HG03135 (cell line): ENCODE results near the gene ZNF350.
"Not testable (repeated sequence)": the region's sequence is repeated elsewhere in the genome, so short reads cannot be mapped to it uniquely, and the experiment has no call there.

Experiments used
- ATAC-seq: cut with Tn5 transposase; IDR thresholded peaks from one replicate; pipeline ENCODE4 v1.9.1; 2021; ENCODE audit warnings: mild to moderate bottlenecking, moderate library complexity; ENCODE audit not compliant: unreplicated experiment

ZNF350 gene

GRCh38 chr19:51975787-51976186, 10.9 kb downstream of the ZNF350 start:
- ATAC-seq = not testable (repeated sequence)

- ATAC-seq = no peak
Measured at GRCh38 chr19:51971624-51972023, 15.0 kb downstream of the ZNF350 start.

- ATAC-seq = no peak
Measured at GRCh38 chr19:51970718-51971117, 15.9 kb downstream of the ZNF350 start.

GRCh38 chr19:51965583-51965982, 21.1 kb downstream of the ZNF350 start:
- ATAC-seq = no peak

- ATAC-seq = not testable (repeated sequence)
Measured at GRCh38 chr19:51960621-51961233, 25.9 kb downstream of the ZNF350 start.

- ATAC-seq = no peak
Measured at GRCh38 chr19:51959791-51960190, 26.8 kb downstream of the ZNF350 start.

- ATAC-seq = not testable (repeated sequence)
Measured at GRCh38 chr19:51957846-51958245, 28.8 kb downstream of the ZNF350 start.

- no peak for ATAC-seq
Measured at GRCh38 chr19:51948975-51949374, 37.7 kb downstream of the ZNF350 start.

GRCh38 chr19:51946602-51947001, 40.0 kb downstream of the ZNF350 start:
- ATAC-seq = no peak

- ATAC-seq = no peak
Measured at GRCh38 chr19:51944798-51945552, 41.7 kb downstream of the ZNF350 start.

GRCh38 chr19:51938936-51939335, 47.7 kb downstream of the ZNF350 start:
- ATAC-seq = no peak

GRCh38 chr19:51931921-51932320, 54.7 kb downstream of the ZNF350 start:
- no peak for ATAC-seq

- ATAC-seq = no peak
Measured at GRCh38 chr19:51927859-51928258, 58.8 kb downstream of the ZNF350 start.

- peak; percentile 83 for ATAC-seq
Measured at GRCh38 chr19:51926784-51927741, 59.6 kb downstream of the ZNF350 start, which contains the start of gene ZNF613. Gene ZNF613 (plus strand): TSS chr19:51927472. CDS start chr19:51936221, 8,749 bp downstream.

GRCh38 chr19:51926426-51926783, 60.2 kb downstream of the ZNF350 start:
- no peak for ATAC-seq

- no peak for ATAC-seq
Measured at GRCh38 chr19:51921949-51922348, 64.7 kb downstream of the ZNF350 start.

- ATAC-seq = no peak
Measured at GRCh38 chr19:51919606-51920005, 67.0 kb downstream of the ZNF350 start.

- no peak for ATAC-seq
Measured at GRCh38 chr19:51916167-51916566, 70.5 kb downstream of the ZNF350 start.

- no peak for ATAC-seq
Measured at GRCh38 chr19:51915324-51915867, 71.2 kb downstream of the ZNF350 start.
